GM18951 (cell line): ENCODE data around the gene CFAP100.

Experiments
- POLR2A ChIP-seq: IDR thresholded peaks from 4 replicates; pipeline ENCODE4 v1.6.1; 2011; ENCODE audit warnings: mild to moderate bottlenecking; ENCODE audit not compliant: insufficient read length, insufficient read depth; ENCODE audit errors: extremely low read depth
- in situ Hi-C: fragments of 300-500 bp; cut with MboI; formaldehyde crosslinking; loops from one replicate; pipeline ENCODE4 v1.12.0; 2022; ENCODE audit warnings: low sequenced_read_pairs, mixed read lengths, inconsistent platforms; ENCODE audit not compliant: unreplicated experiment

Gene CFAP100

GRCh38 chr3:126394179-126394976 is at the start of gene CFAP100:
Gene CFAP100, plus strand, starts transcription at chr3:126394909. Its CDS starts 1,092 bp downstream, at chr3:126396001.
- in situ Hi-C loops: loop anchor here (25.0 kb wide), 1 partner anchor 257 kb away; no protein-coding TSS in a partner anchor
- no peak for TF ChIP-seq POLR2A

GRCh38 chr3:126345231-126345630 is 49.5 kb upstream of the CFAP100 start:
- in situ Hi-C loops: no loop called here
- TF ChIP-seq POLR2A: no peak

GRCh38 chr3:126345641-126346460 is 48.9 kb upstream of the CFAP100 start:
- no peak for TF ChIP-seq POLR2A
- in situ Hi-C loops: no loop called here

GRCh38 chr3:126346466-126346865 is 48.2 kb upstream of the CFAP100 start:
- no peak for TF ChIP-seq POLR2A
- in situ Hi-C loops: no loop called here

- TF ChIP-seq POLR2A: no peak
- in situ Hi-C loops: no loop called here
Observed at GRCh38 chr3:126347543-126348161, 47.1 kb upstream of the CFAP100 start.

GRCh38 chr3:126348308-126348920 is 46.3 kb upstream of the CFAP100 start:
- no peak for TF ChIP-seq POLR2A

GRCh38 chr3:126349071-126349470 is 45.6 kb upstream of the CFAP100 start:
- in situ Hi-C loops: no loop called here
- TF ChIP-seq POLR2A: no peak

More at GRCh38 chr3:126348308-126348920, 46.3 kb upstream of the CFAP100 start:
- in situ Hi-C loops: no loop called here

- in situ Hi-C loops: no loop called here
- TF ChIP-seq POLR2A: no peak
Observed at GRCh38 chr3:126349611-126350501, 44.9 kb upstream of the CFAP100 start.

- no peak for TF ChIP-seq POLR2A
- in situ Hi-C loops: no loop called here
Observed at GRCh38 chr3:126350502-126351085, 44.1 kb upstream of the CFAP100 start.

GRCh38 chr3:126351086-126351770 is 43.5 kb upstream of the CFAP100 start:
- in situ Hi-C loops: no loop called here

More at GRCh38 chr3:126351086-126351770, 43.5 kb upstream of the CFAP100 start:
- no peak for TF ChIP-seq POLR2A
